Pulmonary artery endothelial cell (primary cell): ENCODE measurements around the gene ATXN10. TPM values are rescaled to one million over a fixed set of nuclear protein-coding genes. Genes with fewer than 3 reads are reported as not detected.
"Not testable (repeated sequence)": the region's sequence is repeated elsewhere in the genome, so short reads cannot be mapped to it uniquely, and the experiment has no call there.

Source experiments
- DNase-seq: peaks from one replicate; pipeline ENCODE4 v3.0.0-alpha.2; 2011; ENCODE audit warnings: low read depth, low spot score
- total RNA-seq: library from RNA; depleted of rRNA; stranded (reverse); fragments of >200 nt; gene quantifications from 2 replicates; pipeline ENCODE4 v1.2.3, GENCODE V29; 2014

The ATXN10 gene
- total RNA-seq, 1 donor from 2014 or later: 76.2 TPM

- no peak for DNase-seq
These were observed 7.6 kb downstream of the ATXN10 start for GRCh38 chr22:45678961-45679912.

GRCh38 chr22:45680932-45681700 is 9.5 kb downstream of the ATXN10 start:
- no peak for DNase-seq

GRCh38 chr22:45682064-45682463 is 10.4 kb downstream of the ATXN10 start:
- DNase-seq: no peak

- not testable (repeated sequence) for DNase-seq
These were observed 11.1 kb downstream of the ATXN10 start for GRCh38 chr22:45682773-45683172.

GRCh38 chr22:45683248-45683647 is 11.6 kb downstream of the ATXN10 start:
- DNase-seq: no peak

GRCh38 chr22:45683680-45684079 is 12.0 kb downstream of the ATXN10 start:
- DNase-seq: no peak

GRCh38 chr22:45684169-45684568 is 12.5 kb downstream of the ATXN10 start:
- DNase-seq: no peak

- no peak for DNase-seq
These were observed 13.3 kb downstream of the ATXN10 start for GRCh38 chr22:45684752-45685574.

GRCh38 chr22:45686004-45686403 is 14.4 kb downstream of the ATXN10 start:
- no peak for DNase-seq

- DNase-seq: no peak
These were observed 15.2 kb downstream of the ATXN10 start for GRCh38 chr22:45686836-45687235.

- DNase-seq: no peak
These were observed 17.0 kb downstream of the ATXN10 start for GRCh38 chr22:45688600-45689080.

GRCh38 chr22:45689211-45689610 is 17.6 kb downstream of the ATXN10 start:
- DNase-seq: no peak

- no peak for DNase-seq
These were observed 18.4 kb downstream of the ATXN10 start for GRCh38 chr22:45690008-45690407.

- peak; percentile 48 for DNase-seq
These were observed 20.9 kb downstream of the ATXN10 start for GRCh38 chr22:45692549-45692948.

- no peak for DNase-seq
These were observed 22.2 kb downstream of the ATXN10 start for GRCh38 chr22:45693835-45694234.

- DNase-seq: no peak
These were observed 24.6 kb downstream of the ATXN10 start for GRCh38 chr22:45696227-45696626.

- DNase-seq: no peak
These were observed 26.5 kb downstream of the ATXN10 start for GRCh38 chr22:45698094-45698493.

- no peak for DNase-seq
These were observed 31.3 kb downstream of the ATXN10 start for GRCh38 chr22:45702981-45703380.

GRCh38 chr22:45703758-45704157 is 32.1 kb downstream of the ATXN10 start:
- no peak for DNase-seq

GRCh38 chr22:45704648-45705047 is 33.0 kb downstream of the ATXN10 start:
- DNase-seq: no peak

GRCh38 chr22:45707605-45708004 is 36.0 kb downstream of the ATXN10 start:
- no peak for DNase-seq
